ENCODE measurements around the gene FAM222B.
"Not testable (repeated sequence)": the region's sequence is repeated elsewhere in the genome, so short reads cannot be mapped to it uniquely, and the experiment has no call there.

Gene FAM222B

DNA sequence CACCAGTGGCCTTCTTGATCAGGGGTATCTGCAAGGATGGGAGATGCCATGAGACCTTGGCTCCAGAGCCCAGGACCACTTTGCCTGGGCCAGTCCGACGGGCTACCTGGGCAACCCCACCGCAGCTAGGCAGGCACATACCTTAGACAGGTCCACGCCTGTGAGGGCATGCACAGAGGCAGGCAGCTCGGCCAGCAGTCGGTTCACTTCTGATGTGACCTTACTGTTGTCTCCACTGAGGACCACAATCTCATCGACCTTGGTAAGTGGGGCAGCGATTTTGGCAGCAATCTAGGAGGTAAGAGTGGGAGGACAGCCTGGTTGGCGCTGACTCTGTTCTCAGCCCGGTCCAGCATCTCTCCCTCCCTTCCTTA lies 38.0 kb upstream of the FAM222B start:
- in situ Hi-C loops (cut with HindIII; ENCODE audit: low pct_unique_long_range_greater_than_20kb, low sequenced_read_pairs), result no loop called here
- no peak for TF ChIP-seq JUND (IDR thresholded peaks at IDR 0.05; ENCODE audit: low read depth)
- no peak for DNase-seq (ENCODE audit: low read depth in 1 of 2, low spot score in 1 of 2)

DNA sequence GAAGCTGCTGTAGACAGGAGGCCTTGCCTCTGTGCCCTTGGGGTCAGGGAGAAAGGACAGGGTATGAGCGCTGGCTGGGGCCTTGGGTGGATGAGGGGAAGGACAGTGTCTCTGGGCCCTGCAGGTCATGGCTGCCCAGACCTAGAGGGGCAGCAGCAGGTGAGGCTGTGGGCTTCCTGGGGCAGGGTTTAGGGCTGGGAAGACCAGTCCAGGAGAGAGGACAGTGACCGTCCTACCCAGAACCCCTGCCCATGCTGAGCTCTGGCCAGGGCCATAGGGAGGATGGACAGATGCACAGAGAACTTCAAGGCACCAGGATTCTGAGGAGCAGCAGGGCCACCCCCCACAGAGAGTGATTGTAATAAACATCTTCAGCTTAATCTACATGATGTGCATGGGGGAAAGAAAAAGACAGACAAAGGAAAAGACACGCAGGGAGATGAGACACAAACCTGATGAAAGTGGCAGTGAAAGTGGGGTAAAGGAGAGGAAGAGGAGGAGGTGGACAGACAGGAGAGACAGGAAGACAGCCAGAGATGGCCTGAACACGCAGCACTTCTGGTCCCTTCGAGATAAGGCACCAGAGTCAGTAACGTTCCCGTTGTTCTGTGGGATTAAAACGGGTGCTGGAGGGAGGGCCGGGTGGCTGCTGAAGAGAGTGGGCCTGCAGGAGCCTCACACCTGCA lies 37.4 kb upstream of the FAM222B start:
- no peak for DNase-seq (ENCODE audit: low read depth in 1 of 2, low spot score in 1 of 2)
- in situ Hi-C loops (cut with HindIII; ENCODE audit: low pct_unique_long_range_greater_than_20kb, low sequenced_read_pairs), result no loop called here
- no peak for TF ChIP-seq JUND (IDR thresholded peaks at IDR 0.05; ENCODE audit: low read depth)

DNA sequence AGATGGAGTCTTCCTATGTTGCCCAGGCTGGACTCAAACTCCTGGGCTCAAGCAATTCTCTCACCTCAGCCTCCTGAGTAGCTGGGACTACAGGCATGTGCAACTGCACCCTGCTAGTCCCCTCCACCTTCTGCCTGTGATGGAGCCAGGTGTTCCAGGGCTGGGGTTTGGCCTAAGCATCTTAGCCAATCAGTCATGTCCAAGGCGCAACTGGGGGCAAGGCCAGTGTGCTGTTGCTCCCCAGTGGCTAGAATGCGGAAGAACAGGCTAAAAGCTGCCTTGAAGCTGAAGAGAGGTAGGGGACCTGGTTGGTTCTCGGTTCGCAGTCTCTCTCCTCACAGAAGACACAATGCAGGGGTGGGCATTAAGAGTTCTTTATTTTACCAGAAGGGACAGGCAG lies 36.4 kb upstream of the FAM222B start:
- in situ Hi-C loops (cut with HindIII; ENCODE audit: low pct_unique_long_range_greater_than_20kb, low sequenced_read_pairs), result no loop called here

GRCh38 chr17:28878158-28878910 lies 35.7 kb upstream of the FAM222B start:
- no peak for DNase-seq (ENCODE audit: low read depth in 1 of 2, low spot score in 1 of 2)
- TF ChIP-seq JUND (IDR thresholded peaks at IDR 0.05; ENCODE audit: low read depth), result no peak
- in situ Hi-C loops (cut with HindIII; ENCODE audit: low pct_unique_long_range_greater_than_20kb, low sequenced_read_pairs), result no loop called here

More for the DNA sequence above, 36.4 kb upstream of the FAM222B start:
- DNase-seq (ENCODE audit: low read depth in 1 of 2, low spot score in 1 of 2), result peak; percentile 91 to 97
- TF ChIP-seq JUND (IDR thresholded peaks at IDR 0.05; ENCODE audit: low read depth), result no peak

GRCh38 chr17:28877150-28877711 lies 34.6 kb upstream of the FAM222B start:
- DNase-seq (ENCODE audit: low read depth in 1 of 2, low spot score in 1 of 2); in situ Hi-C loops (cut with HindIII; ENCODE audit: low pct_unique_long_range_greater_than_20kb, low sequenced_read_pairs): not testable (repeated sequence)

DNA sequence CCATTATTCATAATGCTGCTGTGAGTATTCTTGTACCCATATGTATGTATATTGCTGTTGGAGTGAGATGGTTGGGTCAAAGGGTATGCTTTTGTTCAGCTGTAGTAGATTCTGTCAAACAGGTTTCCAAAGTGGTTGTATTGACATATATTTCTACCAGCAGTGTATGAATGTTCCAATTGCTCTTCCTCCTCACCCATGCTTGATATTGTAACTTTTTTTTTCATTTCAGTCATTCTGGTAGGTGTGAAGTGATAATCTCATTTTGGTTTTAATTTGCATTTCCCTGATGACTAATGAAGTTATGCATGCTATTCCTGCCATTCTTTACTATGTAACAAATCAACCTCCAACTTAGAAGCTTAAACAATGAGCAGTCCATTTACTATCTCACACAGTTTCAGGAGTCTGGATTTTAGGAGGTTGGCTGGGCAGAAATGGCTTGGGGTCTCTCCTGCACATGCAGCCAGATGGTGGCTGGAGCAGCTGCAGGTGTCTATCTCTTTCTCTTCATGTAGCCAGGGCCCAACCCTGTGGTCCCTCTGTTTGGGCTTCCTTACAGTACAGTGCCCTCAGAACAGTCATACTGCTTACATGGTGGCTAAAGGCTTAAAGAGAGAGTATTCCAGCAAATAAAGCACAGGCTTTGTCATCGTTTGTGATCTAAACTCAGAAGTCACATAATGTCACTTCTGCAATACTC lies 33.4 kb upstream of the FAM222B start:
- in situ Hi-C loops (cut with HindIII; ENCODE audit: low pct_unique_long_range_greater_than_20kb, low sequenced_read_pairs), result no loop called here
- TF ChIP-seq JUND (IDR thresholded peaks at IDR 0.05; ENCODE audit: low read depth), result no peak
- DNase-seq (ENCODE audit: low read depth in 1 of 2, low spot score in 1 of 2), result peak in 1 of 2 experiments; percentile 34

DNA sequence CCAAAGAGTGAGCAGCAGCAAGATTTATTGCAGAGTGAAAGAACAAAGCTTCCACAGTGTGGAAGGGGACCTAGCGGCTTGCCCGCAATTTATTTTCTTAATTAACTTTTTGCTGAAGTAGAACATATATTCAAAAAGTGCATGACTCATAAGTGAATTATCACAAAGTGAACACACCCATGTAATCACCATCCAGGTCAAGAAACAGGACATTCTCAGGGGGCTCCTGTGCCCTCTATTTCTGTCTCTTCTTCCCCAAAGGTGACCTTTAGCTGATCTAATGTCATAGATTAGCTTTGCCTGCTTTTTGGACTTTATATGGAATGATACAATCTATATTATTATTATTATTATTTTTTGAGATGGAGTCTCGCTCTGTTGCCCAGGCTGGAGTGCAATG lies 32.2 kb upstream of the FAM222B start:
- DNase-seq (ENCODE audit: low read depth in 1 of 2, low spot score in 1 of 2), result no peak
- TF ChIP-seq JUND (IDR thresholded peaks at IDR 0.05; ENCODE audit: low read depth), result no peak
- in situ Hi-C loops (cut with HindIII; ENCODE audit: low pct_unique_long_range_greater_than_20kb, low sequenced_read_pairs), result no loop called here

- TF ChIP-seq JUND (IDR thresholded peaks at IDR 0.05; ENCODE audit: low read depth), result no peak
- in situ Hi-C loops (cut with HindIII; ENCODE audit: low pct_unique_long_range_greater_than_20kb, low sequenced_read_pairs), result no loop called here
- no peak for DNase-seq (ENCODE audit: low read depth in 1 of 2, low spot score in 1 of 2)
These were observed 31.2 kb upstream of the FAM222B start for GRCh38 chr17:28873839-28874238.

GRCh38 chr17:28871056-28871579 lies 28.5 kb upstream of the FAM222B start:
- no peak for TF ChIP-seq JUND (IDR thresholded peaks at IDR 0.05; ENCODE audit: low read depth)
- no peak for DNase-seq (ENCODE audit: low read depth in 1 of 2, low spot score in 1 of 2)
- in situ Hi-C loops (cut with HindIII; ENCODE audit: low pct_unique_long_range_greater_than_20kb, low sequenced_read_pairs), result no loop called here

- no peak for DNase-seq (ENCODE audit: low read depth in 1 of 2, low spot score in 1 of 2)
- in situ Hi-C loops (cut with HindIII; ENCODE audit: low pct_unique_long_range_greater_than_20kb, low sequenced_read_pairs), result no loop called here
- TF ChIP-seq JUND (IDR thresholded peaks at IDR 0.05; ENCODE audit: low read depth), result no peak
These were observed 24.7 kb upstream of the FAM222B start for GRCh38 chr17:28867276-28867675.

- in situ Hi-C loops (cut with HindIII; ENCODE audit: low pct_unique_long_range_greater_than_20kb, low sequenced_read_pairs), result no loop called here
- DNase-seq (ENCODE audit: low read depth in 1 of 2, low spot score in 1 of 2), result no peak
- TF ChIP-seq JUND (IDR thresholded peaks at IDR 0.05; ENCODE audit: low read depth), result no peak
These were observed 23.6 kb upstream of the FAM222B start for GRCh38 chr17:28865946-28866752.

Measured in T47D (cell line).